IgD-negative memory B cell (primary cell): ENCODE results near the gene NEK7. TPM values are rescaled to one million over a fixed set of nuclear protein-coding genes. Genes with fewer than 3 reads are reported as not detected.

Experiments used
- H3K27ac Mint-ChIP-seq, 3 donors: one replicate each; pipeline ENCODE4 v1.8.0; 2020 to 2022; ENCODE audit warnings: mild to moderate bottlenecking in 3 of 3, mixed read lengths in 3 of 3, moderate library complexity in 1 of 3
- H3K27me3 Mint-ChIP-seq: one replicate; pipeline ENCODE4 v1.8.0; 2021; ENCODE audit warnings: mixed read lengths
- H3K36me3 Mint-ChIP-seq: one replicate; pipeline ENCODE4 v1.8.0; 2020; ENCODE audit warnings: mild to moderate bottlenecking, mixed read lengths
- H3K4me1 Mint-ChIP-seq, 3 donors: one replicate each; pipeline ENCODE4 v1.8.0; 2020 to 2022; ENCODE audit warnings: mixed read lengths in 3 of 3, mild to moderate bottlenecking in 1 of 3
- H3K4me3 Mint-ChIP-seq, 4 donors: one replicate each; pipeline ENCODE4 v1.8.0; 2020 to 2022; ENCODE audit warnings: mild to moderate bottlenecking in 4 of 4, mixed read lengths in 4 of 4, moderate library complexity in 3 of 4
- H3K9me3 Mint-ChIP-seq, 3 donors: one replicate each; pipeline ENCODE4 v1.8.0; 2020 to 2021; ENCODE audit warnings: mixed read lengths in 3 of 3, mild to moderate bottlenecking in 1 of 3
- polyA plus RNA-seq: library from polyadenylated mRNA; unstranded; fragments of 300-500 nt; fragmentation: Illumina TruSeq; gene quantifications from one replicate; pipeline ENCODE4 v1.2.3, GENCODE V29; 2021

Gene NEK7
- 21.6 TPM for polyA plus RNA-seq

GRCh38 chr1:198156745-198157240 lies at the start of gene NEK7:
Gene NEK7 (plus strand): TSS chr1:198156998. CDS start chr1:198232581, 75,583 bp downstream.
- Mint-ChIP-seq H3K9me3 (no peaks in the 10 kb centered on the region), H3K36me3 (peaks cover 1% of the 10 kb centered on the region), H3K4me1 (peaks cover 19 to 24% (median 22%) of the 10 kb centered on the region in 3 donors), H3K4me3 (peak within 1 kb of the TSS; percentile 96 to 99 (median 98)), H3K27ac (peak within 1 kb of the TSS; percentile 94 to 96 (median 95)), H3K27me3 (peaks cover 3% of the 10 kb centered on the region)

- Mint-ChIP-seq H3K36me3 (peaks cover 2% of the 10 kb centered on the region), H3K27me3 (no peaks in the 10 kb centered on the region), H3K4me1 (no peaks in the 10 kb centered on the region), H3K27ac (no peak overlapping the region), H3K9me3 (no peaks in the 10 kb centered on the region), H3K4me3 (no peak overlapping the region)
These were observed 49.7 kb upstream of the NEK7 start for GRCh38 chr1:198107091-198107501.

- Mint-ChIP-seq H3K27ac (no peak overlapping the region), H3K36me3 (peaks cover 2% of the 10 kb centered on the region), H3K4me1 (no peaks in the 10 kb centered on the region), H3K4me3 (no peak overlapping the region), H3K27me3 (no peaks in the 10 kb centered on the region), H3K9me3 (no peaks in the 10 kb centered on the region)
These were observed 48.0 kb upstream of the NEK7 start for GRCh38 chr1:198108636-198109370.

- no peaks in the 10 kb centered on the region for H3K9me3 Mint-ChIP-seq
- peaks cover 2% of the 10 kb centered on the region for H3K36me3 Mint-ChIP-seq
- H3K27ac Mint-ChIP-seq = no peak overlapping the region
- no peaks in the 10 kb centered on the region for H3K27me3 Mint-ChIP-seq
- no peaks in the 10 kb centered on the region for H3K4me1 Mint-ChIP-seq
- H3K4me3 Mint-ChIP-seq = no peak overlapping the region
These were observed 47.5 kb upstream of the NEK7 start for GRCh38 chr1:198109371-198109715.

- Mint-ChIP-seq H3K36me3 (peaks cover 2% of the 10 kb centered on the region), H3K27me3 (no peaks in the 10 kb centered on the region), H3K4me1 (no peaks in the 10 kb centered on the region), H3K4me3 (no peak overlapping the region), H3K27ac (no peak overlapping the region), H3K9me3 (no peaks in the 10 kb centered on the region)
These were observed 43.5 kb upstream of the NEK7 start for GRCh38 chr1:198113342-198113750.

- Mint-ChIP-seq H3K9me3 (no peaks in the 10 kb centered on the region), H3K27ac (no peak overlapping the region), H3K4me1 (no peaks in the 10 kb centered on the region), H3K36me3 (no peaks in the 10 kb centered on the region), H3K4me3 (no peak overlapping the region), H3K27me3 (no peaks in the 10 kb centered on the region)
These were observed 40.7 kb upstream of the NEK7 start for GRCh38 chr1:198116069-198116468.

GRCh38 chr1:198116469-198116868 lies 40.3 kb upstream of the NEK7 start:
- no peak overlapping the region for H3K4me3 Mint-ChIP-seq

GRCh38 chr1:198117267-198117666 lies 39.5 kb upstream of the NEK7 start:
- Mint-ChIP-seq H3K27me3 (peaks cover 2% of the 10 kb centered on the region), H3K9me3 (peaks cover 0 to 2% (median 0%) of the 10 kb centered on the region in 3 donors), H3K27ac (no peak overlapping the region), H3K36me3 (no peaks in the 10 kb centered on the region), H3K4me3 (no peak overlapping the region), H3K4me1 (no peaks in the 10 kb centered on the region)

More at GRCh38 chr1:198116469-198116868, 40.3 kb upstream of the NEK7 start:
- H3K9me3 Mint-ChIP-seq = peaks cover 0 to 1% (median 0%) of the 10 kb centered on the region in 3 donors
- no peaks in the 10 kb centered on the region for H3K36me3 Mint-ChIP-seq
- no peaks in the 10 kb centered on the region for H3K27me3 Mint-ChIP-seq
- no peak overlapping the region for H3K27ac Mint-ChIP-seq
- no peaks in the 10 kb centered on the region for H3K4me1 Mint-ChIP-seq

- no peaks in the 10 kb centered on the region for H3K4me1 Mint-ChIP-seq
- peaks cover 4% of the 10 kb centered on the region for H3K27me3 Mint-ChIP-seq
These were observed 38.7 kb upstream of the NEK7 start for GRCh38 chr1:198118134-198118533.

GRCh38 chr1:198119906-198120305 lies 36.9 kb upstream of the NEK7 start:
- H3K4me3 Mint-ChIP-seq = no peak overlapping the region
- H3K36me3 Mint-ChIP-seq = no peaks in the 10 kb centered on the region
- no peaks in the 10 kb centered on the region for H3K4me1 Mint-ChIP-seq
- H3K27me3 Mint-ChIP-seq = peaks cover 4% of the 10 kb centered on the region
- peaks cover 0 to 2% (median 0%) of the 10 kb centered on the region in 3 donors for H3K9me3 Mint-ChIP-seq
- H3K27ac Mint-ChIP-seq = no peak overlapping the region

More at GRCh38 chr1:198118134-198118533, 38.7 kb upstream of the NEK7 start:
- Mint-ChIP-seq H3K4me3 (no peak overlapping the region), H3K9me3 (peaks cover 0 to 2% (median 0%) of the 10 kb centered on the region in 3 donors), H3K36me3 (no peaks in the 10 kb centered on the region), H3K27ac (no peak overlapping the region)

GRCh38 chr1:198121056-198121826 lies 35.6 kb upstream of the NEK7 start:
- H3K4me3 Mint-ChIP-seq = no peak overlapping the region
- H3K27ac Mint-ChIP-seq = peak overlapping the region in 1 of 3 donors; percentile 59
- H3K36me3 Mint-ChIP-seq = no peaks in the 10 kb centered on the region
- peaks cover 0 to 2% (median 0%) of the 10 kb centered on the region in 3 donors for H3K9me3 Mint-ChIP-seq
- no peaks in the 10 kb centered on the region for H3K4me1 Mint-ChIP-seq
- H3K27me3 Mint-ChIP-seq = peaks cover 6% of the 10 kb centered on the region

GRCh38 chr1:198122693-198123092 lies 34.1 kb upstream of the NEK7 start:
- H3K4me1 Mint-ChIP-seq = no peaks in the 10 kb centered on the region
- H3K4me3 Mint-ChIP-seq = no peak overlapping the region
- no peaks in the 10 kb centered on the region for H3K36me3 Mint-ChIP-seq
- peaks cover 9% of the 10 kb centered on the region for H3K27me3 Mint-ChIP-seq
- peaks cover 0 to 2% (median 1%) of the 10 kb centered on the region in 3 donors for H3K9me3 Mint-ChIP-seq
- no peak overlapping the region for H3K27ac Mint-ChIP-seq

GRCh38 chr1:198123133-198123532 lies 33.7 kb upstream of the NEK7 start:
- Mint-ChIP-seq H3K4me1 (no peaks in the 10 kb centered on the region), H3K27ac (no peak overlapping the region), H3K36me3 (no peaks in the 10 kb centered on the region), H3K27me3 (peaks cover 9% of the 10 kb centered on the region), H3K9me3 (peaks cover 0 to 2% (median 1%) of the 10 kb centered on the region in 3 donors), H3K4me3 (no peak overlapping the region)

- H3K4me1 Mint-ChIP-seq = no peaks in the 10 kb centered on the region
- no peaks in the 10 kb centered on the region for H3K36me3 Mint-ChIP-seq
- peaks cover 9% of the 10 kb centered on the region for H3K27me3 Mint-ChIP-seq
- no peak overlapping the region for H3K4me3 Mint-ChIP-seq
- H3K27ac Mint-ChIP-seq = no peak overlapping the region
- H3K9me3 Mint-ChIP-seq = peaks cover 0 to 2% (median 1%) of the 10 kb centered on the region in 3 donors
These were observed 32.1 kb upstream of the NEK7 start for GRCh38 chr1:198124673-198125072.

- H3K27ac Mint-ChIP-seq = no peak overlapping the region
These were observed 30.6 kb upstream of the NEK7 start for GRCh38 chr1:198125995-198126735.

More at GRCh38 chr1:198125995-198126735, 30.6 kb upstream of the NEK7 start:
- H3K27me3 Mint-ChIP-seq = peaks cover 9% of the 10 kb centered on the region
- H3K4me1 Mint-ChIP-seq = peaks cover 0 to 2% (median 0%) of the 10 kb centered on the region in 3 donors
- peaks cover 0 to 2% (median 1%) of the 10 kb centered on the region in 3 donors for H3K9me3 Mint-ChIP-seq
- no peaks in the 10 kb centered on the region for H3K36me3 Mint-ChIP-seq
- H3K4me3 Mint-ChIP-seq = no peak overlapping the region
